Measurements from ENCODE around the gene ZC3H6.
"Not testable (repeated sequence)": the region's sequence is repeated elsewhere in the genome, so short reads cannot be mapped to it uniquely, and the experiment has no call there.

- TF ChIP-seq PATZ1 (CRISPR knock-in tag; IDR thresholded peaks at IDR 0.05; ENCODE audit: borderline replicate concordance); ZNF8 (CRISPR knock-in tag; IDR thresholded peaks at IDR 0.05); ZFP30 (CRISPR knock-in tag; IDR thresholded peaks at IDR 0.05); ARNTL (CRISPR knock-in tag; IDR thresholded peaks at IDR 0.05; ENCODE audit: borderline replicate concordance, low read depth); RARB (CRISPR knock-in tag; IDR thresholded peaks at IDR 0.05); ZFP3 (CRISPR knock-in tag; IDR thresholded peaks at IDR 0.05); POU6F1 (CRISPR knock-in tag; IDR thresholded peaks at IDR 0.05; ENCODE audit: borderline replicate concordance, low read depth); TCF4 (CRISPR knock-in tag; IDR thresholded peaks at IDR 0.05; ENCODE audit: borderline replicate concordance); SNAI2 (CRISPR knock-in tag; IDR thresholded peaks at IDR 0.05); CREB5 (CRISPR knock-in tag; IDR thresholded peaks at IDR 0.05; ENCODE audit: low read depth): not testable (repeated sequence)
These were observed 78.9 kb downstream of the ZC3H6 start for GRCh38 chr2:112354335-112354734.

All from SK-N-SH treated with all-trans-retinoic acid at 6 μM for 48 hours (cell line).